HCT116 (cell line): ENCODE results near the gene BCL2L11.

ENCODE experiments used
- EZH2 ChIP-seq: fragments of 200-600 bp; sonication (generic); IDR thresholded peaks from 2 replicates; pipeline ENCODE4 v1.6.1; 2017; ENCODE audit warnings: antibody characterized with exemption, mixed run types
- POLR2A ChIP-seq: IDR thresholded peaks from 2 replicates; pipeline ENCODE4 v1.7.0; 2011; ENCODE audit warnings: borderline replicate concordance; ENCODE audit not compliant: insufficient read depth, insufficient read length; ENCODE audit errors: extremely low read depth
- SIN3A ChIP-seq: IDR thresholded peaks from 2 replicates; pipeline ENCODE4 v1.6.1; 2012; ENCODE audit warnings: low read depth
- TF ChIP-seq, protein P1 (sequence below), 3 experiments: fragments of 200-600 bp in 1 of 3; sonication (generic) in 1 of 3; IDR thresholded peaks in 2 of 3; conservative IDR thresholded peaks in 1 of 3; 2 replicates each; pipeline ENCODE4 v1.5.1; 2012 to 2017; ENCODE audit warnings: low read depth in 2 of 3, low read length in 2 of 3, antibody characterized with exemption in 1 of 3, borderline replicate concordance in 1 of 3, control low read depth in 1 of 3, mild to moderate bottlenecking in 1 of 3, mixed read lengths in 1 of 3, mixed run types in 1 of 3, moderate library complexity in 1 of 3; ENCODE audit not compliant: insufficient read depth in 1 of 3

DNA sequence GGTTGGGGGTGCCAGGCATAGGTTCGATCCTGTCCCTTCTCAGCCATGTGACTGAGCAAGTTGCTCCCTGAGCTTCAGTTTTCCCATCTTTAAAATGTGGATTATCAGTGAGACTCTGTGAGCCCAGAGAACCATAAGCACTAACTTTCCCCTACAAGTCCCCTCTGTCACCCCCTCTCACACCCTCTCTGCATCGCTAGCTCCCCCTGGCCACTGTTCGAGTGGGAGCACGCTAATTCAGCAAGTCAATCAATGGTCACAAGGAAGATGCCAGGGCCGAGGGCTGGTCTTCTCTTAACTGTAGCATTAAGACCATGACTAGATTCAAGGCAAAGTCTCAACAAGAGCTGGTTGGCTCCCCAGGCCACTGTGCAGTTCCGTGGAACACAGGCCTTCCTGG is 66.2 kb downstream of the BCL2L11 start:
- TF ChIP-seq POLR2A (no peak), EZH2 (no peak), SIN3A (no peak)
- TF ChIP-seq, protein P1, sequence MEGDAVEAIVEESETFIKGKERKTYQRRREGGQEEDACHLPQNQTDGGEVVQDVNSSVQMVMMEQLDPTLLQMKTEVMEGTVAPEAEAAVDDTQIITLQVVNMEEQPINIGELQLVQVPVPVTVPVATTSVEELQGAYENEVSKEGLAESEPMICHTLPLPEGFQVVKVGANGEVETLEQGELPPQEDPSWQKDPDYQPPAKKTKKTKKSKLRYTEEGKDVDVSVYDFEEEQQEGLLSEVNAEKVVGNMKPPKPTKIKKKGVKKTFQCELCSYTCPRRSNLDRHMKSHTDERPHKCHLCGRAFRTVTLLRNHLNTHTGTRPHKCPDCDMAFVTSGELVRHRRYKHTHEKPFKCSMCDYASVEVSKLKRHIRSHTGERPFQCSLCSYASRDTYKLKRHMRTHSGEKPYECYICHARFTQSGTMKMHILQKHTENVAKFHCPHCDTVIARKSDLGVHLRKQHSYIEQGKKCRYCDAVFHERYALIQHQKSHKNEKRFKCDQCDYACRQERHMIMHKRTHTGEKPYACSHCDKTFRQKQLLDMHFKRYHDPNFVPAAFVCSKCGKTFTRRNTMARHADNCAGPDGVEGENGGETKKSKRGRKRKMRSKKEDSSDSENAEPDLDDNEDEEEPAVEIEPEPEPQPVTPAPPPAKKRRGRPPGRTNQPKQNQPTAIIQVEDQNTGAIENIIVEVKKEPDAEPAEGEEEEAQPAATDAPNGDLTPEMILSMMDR (IDR thresholded peaks at IDR 0.05 in 2 of 3, conservative IDR thresholded peaks at IDR 0.05 in 1 of 3; ENCODE audit: borderline replicate concordance in 1 of 3, insufficient read depth in 1 of 3, low read depth in 2 of 3, low read length in 2 of 3) = no peak
